ENCODE measurements around the gene PPP2R3A.

- no peak for TF ChIP-seq CTCF (conservative IDR thresholded peaks at IDR 0.05; ENCODE audit: low read depth in 2 of 2)
- TF ChIP-seq REST (IDR thresholded peaks at IDR 0.05; ENCODE audit: unreplicated experiment) = no peak
- no peak for TF ChIP-seq POLR2AphosphoS5 (IDR thresholded peaks at IDR 0.05; ENCODE audit: low read depth)
- TF ChIP-seq NANOG (IDR thresholded peaks at IDR 0.05; ENCODE audit: borderline replicate concordance) = no peak
- TF ChIP-seq EZH2phosphoT487 (IDR thresholded peaks at IDR 0.05; ENCODE audit: unreplicated experiment) = no peak
These were observed 155.1 kb downstream of the PPP2R3A start for GRCh38 chr3:136120373-136121348.
